Activated T-helper 9 cell treated with anti-CD3 and anti-CD28 coated beads, Interleukin-2, amount 50 U/mL, for 16 hours (primary cell): Measurements from ENCODE around the gene ISYNA1.

Experiments
- DNase-seq: peaks from one replicate; pipeline ENCODE4 v3.0.0-alpha.2; 2020; ENCODE audit warnings: low read depth

ISYNA1 gene

GRCh38 chr19:18443831-18444230 is 5.9 kb upstream of the ISYNA1 start:
- DNase-seq, result no peak

GRCh38 chr19:18443406-18443805 is 5.5 kb upstream of the ISYNA1 start:
- no peak for DNase-seq

GRCh38 chr19:18442941-18443340 is 5.0 kb upstream of the ISYNA1 start:
- no peak for DNase-seq

- no peak for DNase-seq
These were observed 4.2 kb upstream of the ISYNA1 start for GRCh38 chr19:18441804-18442788.

GRCh38 chr19:18440936-18441803 is 3.2 kb upstream of the ISYNA1 start:
- DNase-seq, result no peak

- DNase-seq, result no peak
These were observed 2.5 kb upstream of the ISYNA1 start for GRCh38 chr19:18440415-18440877.

GRCh38 chr19:18439910-18440237 is 1.9 kb upstream of the ISYNA1 start:
- DNase-seq, result no peak

GRCh38 chr19:18439025-18439909 is 1.3 kb upstream of the ISYNA1 start:
- no peak for DNase-seq

- no peak for DNase-seq
These were observed 545 bp upstream of the ISYNA1 start for GRCh38 chr19:18438331-18439024.

- DNase-seq, result peak; percentile 58
These were observed 1.1 kb downstream of the ISYNA1 start for GRCh38 chr19:18436671-18437490.

- DNase-seq, result no peak
These were observed 1.9 kb downstream of the ISYNA1 start for GRCh38 chr19:18435842-18436670.

- no peak for DNase-seq
These were observed 2.6 kb downstream of the ISYNA1 start for GRCh38 chr19:18435178-18435841.

GRCh38 chr19:18434411-18435175 is 3.3 kb downstream of the ISYNA1 start:
- no peak for DNase-seq

- DNase-seq, result no peak
These were observed 4.1 kb downstream of the ISYNA1 start for GRCh38 chr19:18433735-18434398.

- DNase-seq, result no peak
These were observed 4.8 kb downstream of the ISYNA1 start for GRCh38 chr19:18433015-18433691.

GRCh38 chr19:18432275-18433014 is 5.5 kb downstream of the ISYNA1 start:
- no peak for DNase-seq
